Neural progenitor cell (in vitro differentiated cells): ENCODE data around the gene TPPP.

Source experiments
- EZH2 ChIP-seq: fragments of 200-600 bp; sonication (generic); IDR thresholded peaks from 2 replicates; pipeline ENCODE4 v1.6.1; 2017; ENCODE audit warnings: antibody characterized with exemption, mild to moderate bottlenecking, moderate library complexity
- EZH2phosphoT487 ChIP-seq: fragments of 200-600 bp; sonication (generic); IDR thresholded peaks from 2 replicates; pipeline ENCODE4 v1.6.1; 2017; ENCODE audit warnings: antibody characterized with exemption
- TF ChIP-seq, protein P1 (sequence below): fragments of 200-600 bp; sonication (generic); IDR thresholded peaks from 2 replicates; pipeline ENCODE4 v1.5.1; 2017; ENCODE audit warnings: antibody characterized with exemption, mild to moderate bottlenecking

DNA sequence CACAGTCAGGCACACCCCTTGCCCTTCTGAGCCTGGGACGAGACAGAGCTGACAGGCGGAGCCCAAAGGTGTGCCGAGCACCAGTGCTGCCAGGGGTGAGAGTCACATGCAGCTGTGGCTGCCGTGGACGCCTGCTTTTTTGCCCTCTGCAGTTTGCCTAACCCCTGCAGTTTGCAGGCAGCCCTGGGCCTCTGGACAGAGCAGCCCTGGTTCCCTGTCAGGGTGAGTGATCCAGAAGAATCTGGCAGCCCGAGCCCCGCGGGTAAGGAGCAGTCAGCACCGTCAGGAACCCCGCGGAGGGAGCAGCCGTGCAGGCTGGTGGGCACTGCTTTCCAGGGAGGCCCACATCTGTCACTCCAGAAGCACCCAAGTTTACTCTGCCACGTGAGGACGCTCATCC lies 50.7 kb downstream of the TPPP start:
- TF ChIP-seq, protein P1, sequence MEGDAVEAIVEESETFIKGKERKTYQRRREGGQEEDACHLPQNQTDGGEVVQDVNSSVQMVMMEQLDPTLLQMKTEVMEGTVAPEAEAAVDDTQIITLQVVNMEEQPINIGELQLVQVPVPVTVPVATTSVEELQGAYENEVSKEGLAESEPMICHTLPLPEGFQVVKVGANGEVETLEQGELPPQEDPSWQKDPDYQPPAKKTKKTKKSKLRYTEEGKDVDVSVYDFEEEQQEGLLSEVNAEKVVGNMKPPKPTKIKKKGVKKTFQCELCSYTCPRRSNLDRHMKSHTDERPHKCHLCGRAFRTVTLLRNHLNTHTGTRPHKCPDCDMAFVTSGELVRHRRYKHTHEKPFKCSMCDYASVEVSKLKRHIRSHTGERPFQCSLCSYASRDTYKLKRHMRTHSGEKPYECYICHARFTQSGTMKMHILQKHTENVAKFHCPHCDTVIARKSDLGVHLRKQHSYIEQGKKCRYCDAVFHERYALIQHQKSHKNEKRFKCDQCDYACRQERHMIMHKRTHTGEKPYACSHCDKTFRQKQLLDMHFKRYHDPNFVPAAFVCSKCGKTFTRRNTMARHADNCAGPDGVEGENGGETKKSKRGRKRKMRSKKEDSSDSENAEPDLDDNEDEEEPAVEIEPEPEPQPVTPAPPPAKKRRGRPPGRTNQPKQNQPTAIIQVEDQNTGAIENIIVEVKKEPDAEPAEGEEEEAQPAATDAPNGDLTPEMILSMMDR = no peak
- no peak for TF ChIP-seq EZH2
- no peak for TF ChIP-seq EZH2phosphoT487
